Transverse colon (tissue), 3 donors: ENCODE results near the gene GORAB.

Experiments used
- POLR2A ChIP-seq: fragments of 450-650 bp; IDR thresholded peaks from one replicate; pipeline ENCODE4 v1.6.1; 2016; ENCODE audit warnings: antibody characterized with exemption, mild to moderate bottlenecking, moderate library complexity
- TF ChIP-seq, protein P1 (sequence below), 5 experiments: fragments of 200-600 bp in 3 of 5; fragments of 450-650 bp in 2 of 5; sonication (generic) in 3 of 5; IDR thresholded peaks; 1 replicate in 2 of 5; 2 replicates in 3 of 5; pipeline ENCODE4 v1.5.1; 2016 to 2017; ENCODE audit warnings: antibody characterized with exemption in 5 of 5, inconsistent platforms in 3 of 5, mild to moderate bottlenecking in 2 of 5, moderate library complexity in 1 of 5

GRCh38 chr1:170535418-170535817, 3.5 kb downstream of the GORAB start:
- TF ChIP-seq, protein P1, sequence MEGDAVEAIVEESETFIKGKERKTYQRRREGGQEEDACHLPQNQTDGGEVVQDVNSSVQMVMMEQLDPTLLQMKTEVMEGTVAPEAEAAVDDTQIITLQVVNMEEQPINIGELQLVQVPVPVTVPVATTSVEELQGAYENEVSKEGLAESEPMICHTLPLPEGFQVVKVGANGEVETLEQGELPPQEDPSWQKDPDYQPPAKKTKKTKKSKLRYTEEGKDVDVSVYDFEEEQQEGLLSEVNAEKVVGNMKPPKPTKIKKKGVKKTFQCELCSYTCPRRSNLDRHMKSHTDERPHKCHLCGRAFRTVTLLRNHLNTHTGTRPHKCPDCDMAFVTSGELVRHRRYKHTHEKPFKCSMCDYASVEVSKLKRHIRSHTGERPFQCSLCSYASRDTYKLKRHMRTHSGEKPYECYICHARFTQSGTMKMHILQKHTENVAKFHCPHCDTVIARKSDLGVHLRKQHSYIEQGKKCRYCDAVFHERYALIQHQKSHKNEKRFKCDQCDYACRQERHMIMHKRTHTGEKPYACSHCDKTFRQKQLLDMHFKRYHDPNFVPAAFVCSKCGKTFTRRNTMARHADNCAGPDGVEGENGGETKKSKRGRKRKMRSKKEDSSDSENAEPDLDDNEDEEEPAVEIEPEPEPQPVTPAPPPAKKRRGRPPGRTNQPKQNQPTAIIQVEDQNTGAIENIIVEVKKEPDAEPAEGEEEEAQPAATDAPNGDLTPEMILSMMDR (IDR thresholded peaks at IDR 0.05), result no peak
- TF ChIP-seq POLR2A, result no peak
